Activated T-helper 1 cell treated with anti-CD3 and anti-CD28 coated beads, Interleukin-12 subunit alpha, Interleukin-12 subunit beta, Interleukin-2, Interleukin-4 antibody, amounts not matched to agents 30 ng/mL and 10 ng/mL and 1 ng/mL, durations not matched to agents 14 hours and 24 hours and 36 hours (primary cell): Measurements from ENCODE around the gene CYP2A7. TPM values are rescaled to one million over a fixed set of nuclear protein-coding genes. Genes with fewer than 3 reads are reported as not detected.
"Not testable (repeated sequence)": the region's sequence is repeated elsewhere in the genome, so short reads cannot be mapped to it uniquely, and the experiment has no call there.

Experiments
- DNase-seq: peaks from one replicate; pipeline ENCODE4 v3.0.0; 2021; ENCODE audit warnings: low spot score
- H3K27ac Mint-ChIP-seq: one replicate; pipeline ENCODE4 v1.8.0; 2021; ENCODE audit warnings: mild to moderate bottlenecking, mixed read lengths
- H3K27me3 Mint-ChIP-seq: one replicate; pipeline ENCODE4 v1.8.0; 2022; ENCODE audit warnings: mild to moderate bottlenecking, moderate library complexity, mixed read lengths; ENCODE audit not compliant: insufficient read depth
- H3K36me3 Mint-ChIP-seq: one replicate; pipeline ENCODE4 v1.8.0; 2021; ENCODE audit warnings: low read depth, mixed read lengths
- H3K4me1 Mint-ChIP-seq: one replicate; pipeline ENCODE4 v1.8.0; 2021; ENCODE audit warnings: low read depth, mixed read lengths
- H3K4me3 Mint-ChIP-seq: one replicate; pipeline ENCODE4 v1.8.0; 2021; ENCODE audit warnings: mild to moderate bottlenecking, moderate library complexity, mixed read lengths
- H3K9me3 Mint-ChIP-seq: one replicate; pipeline ENCODE4 v1.8.0; 2021; ENCODE audit warnings: mixed read lengths
- intact Hi-C: fragments of 100-400 bp; cut with micrococcal nuclease; formaldehyde crosslinking; loops from one replicate; pipeline ENCODE4 v1.15.1; 2024
- total RNA-seq: library from RNA; stranded (reverse); gene quantifications from 2 replicates; pipeline ENCODE4 v1.2.3, GENCODE V29; 2022

Gene CYP2A7
- total RNA-seq, result not detected in 2 replicates

GRCh38 chr19:40882062-40882461, at the start of gene CYP2A7:
Gene CYP2A7, minus strand, starts transcription at chr19:40882231. Its CDS starts 21 bp downstream, at chr19:40882210.
- peaks cover 27% of the 10 kb centered on the region for H3K27me3 Mint-ChIP-seq
- H3K4me1 Mint-ChIP-seq, H3K36me3 Mint-ChIP-seq, H3K27ac Mint-ChIP-seq, H3K9me3 Mint-ChIP-seq, H3K4me3 Mint-ChIP-seq, intact Hi-C loops, DNase-seq: not testable (repeated sequence)

- H3K4me1 Mint-ChIP-seq, H3K9me3 Mint-ChIP-seq, DNase-seq, H3K36me3 Mint-ChIP-seq, intact Hi-C loops, H3K27ac Mint-ChIP-seq, H3K27me3 Mint-ChIP-seq, H3K4me3 Mint-ChIP-seq: not testable (repeated sequence)
Measured at GRCh38 chr19:40930799-40931198, 48.8 kb upstream of the CYP2A7 start.

DNA sequence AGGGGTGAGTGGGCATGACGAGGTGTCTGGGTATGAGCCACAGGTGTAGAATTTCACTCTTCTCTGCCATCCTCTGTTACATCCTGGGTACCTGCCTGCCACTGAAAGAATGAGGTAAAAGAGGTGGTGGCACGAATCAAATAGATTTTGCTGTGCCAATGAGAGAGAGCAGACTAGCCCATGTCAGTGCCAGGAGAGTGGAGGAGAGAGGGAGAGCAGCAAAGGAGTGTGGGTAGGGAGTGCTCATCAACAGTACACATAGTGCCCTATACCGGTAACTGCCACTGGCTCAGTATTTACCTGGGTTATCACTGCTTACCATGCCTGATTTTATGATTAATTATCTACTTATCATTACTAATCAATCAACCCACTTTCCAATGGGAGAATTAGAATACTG, 47.9 kb upstream of the CYP2A7 start:
- intact Hi-C loops, H3K9me3 Mint-ChIP-seq, H3K36me3 Mint-ChIP-seq, DNase-seq, H3K4me3 Mint-ChIP-seq, H3K4me1 Mint-ChIP-seq, H3K27ac Mint-ChIP-seq, H3K27me3 Mint-ChIP-seq: not testable (repeated sequence)

- H3K27me3 Mint-ChIP-seq, result peaks cover 9% of the 10 kb centered on the region
- no peak overlapping the region for H3K4me3 Mint-ChIP-seq
- no peak for DNase-seq
- no peak overlapping the region for H3K27ac Mint-ChIP-seq
- no peaks in the 10 kb centered on the region for H3K9me3 Mint-ChIP-seq
- H3K36me3 Mint-ChIP-seq, result no peaks in the 10 kb centered on the region
- H3K4me1 Mint-ChIP-seq, result no peaks in the 10 kb centered on the region
- intact Hi-C loops, result no loop called here
Measured at GRCh38 chr19:40928850-40929249, 46.8 kb upstream of the CYP2A7 start.

GRCh38 chr19:40927567-40927966, 45.5 kb upstream of the CYP2A7 start:
- Mint-ChIP-seq H3K36me3 (no peaks in the 10 kb centered on the region), H3K27ac (no peak overlapping the region), H3K9me3 (no peaks in the 10 kb centered on the region), H3K4me1 (no peaks in the 10 kb centered on the region), H3K4me3 (no peak overlapping the region), H3K27me3 (peaks cover 7% of the 10 kb centered on the region)
- intact Hi-C loops, result no loop called here
- DNase-seq, result no peak

- DNase-seq, H3K27me3 Mint-ChIP-seq, H3K36me3 Mint-ChIP-seq, H3K4me1 Mint-ChIP-seq, H3K27ac Mint-ChIP-seq, H3K4me3 Mint-ChIP-seq, H3K9me3 Mint-ChIP-seq, intact Hi-C loops: not testable (repeated sequence)
Measured at GRCh38 chr19:40926276-40926675, 44.2 kb upstream of the CYP2A7 start.

- DNase-seq, result no peak
- Mint-ChIP-seq H3K4me3 (no peak overlapping the region), H3K27ac (no peak overlapping the region), H3K4me1 (no peaks in the 10 kb centered on the region), H3K9me3 (peaks cover 22% of the 10 kb centered on the region), H3K36me3 (no peaks in the 10 kb centered on the region), H3K27me3 (peaks cover 10% of the 10 kb centered on the region)
- intact Hi-C loops, result no loop called here
Measured at GRCh38 chr19:40923934-40924391, 41.9 kb upstream of the CYP2A7 start.

DNA sequence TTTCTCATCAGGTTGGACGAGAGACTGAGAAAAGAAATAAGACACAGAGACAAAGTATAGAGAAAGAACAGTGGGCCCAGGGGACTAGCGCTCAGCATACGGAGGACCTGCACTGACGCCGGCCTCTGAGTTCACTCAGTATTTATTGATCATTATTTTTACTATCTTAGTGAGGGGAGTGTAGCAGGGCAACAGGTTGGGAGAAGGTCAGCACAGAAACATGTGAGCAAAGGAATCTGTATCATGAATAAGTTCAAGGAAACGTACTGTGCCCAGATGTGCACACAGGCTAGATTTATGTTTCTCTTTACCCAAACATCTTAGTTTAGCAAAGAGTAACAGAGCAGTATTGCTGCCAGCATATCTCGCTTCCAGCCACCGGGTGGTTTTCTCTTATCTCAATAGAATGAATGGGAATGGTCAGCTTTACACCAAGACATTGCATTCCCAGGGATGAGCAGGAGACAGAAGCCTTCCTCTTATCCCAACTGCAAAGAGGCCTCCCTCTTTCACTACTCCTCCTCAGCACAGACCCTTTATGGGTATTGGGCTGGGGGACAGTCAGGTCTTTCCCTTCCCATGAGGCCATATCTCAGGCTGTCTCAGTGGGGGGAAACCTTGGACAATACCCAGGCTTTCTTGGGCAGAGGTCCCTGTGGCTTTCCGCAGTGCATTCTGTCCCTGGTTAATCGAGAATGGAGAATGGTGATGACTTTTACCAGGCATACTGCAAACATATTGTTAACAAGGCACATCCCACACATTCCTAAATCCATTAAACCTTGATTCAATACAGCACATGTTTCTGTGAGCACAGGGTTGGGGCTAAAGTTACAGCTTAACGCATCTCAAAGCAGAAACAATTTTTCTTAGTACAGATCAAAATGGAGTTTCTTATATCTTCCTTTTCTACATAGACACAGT, 40.5 kb upstream of the CYP2A7 start:
- intact Hi-C loops, DNase-seq, H3K4me3 Mint-ChIP-seq, H3K27me3 Mint-ChIP-seq, H3K4me1 Mint-ChIP-seq, H3K36me3 Mint-ChIP-seq, H3K27ac Mint-ChIP-seq: not testable (repeated sequence)
- peaks cover 22% of the 10 kb centered on the region for H3K9me3 Mint-ChIP-seq

DNA sequence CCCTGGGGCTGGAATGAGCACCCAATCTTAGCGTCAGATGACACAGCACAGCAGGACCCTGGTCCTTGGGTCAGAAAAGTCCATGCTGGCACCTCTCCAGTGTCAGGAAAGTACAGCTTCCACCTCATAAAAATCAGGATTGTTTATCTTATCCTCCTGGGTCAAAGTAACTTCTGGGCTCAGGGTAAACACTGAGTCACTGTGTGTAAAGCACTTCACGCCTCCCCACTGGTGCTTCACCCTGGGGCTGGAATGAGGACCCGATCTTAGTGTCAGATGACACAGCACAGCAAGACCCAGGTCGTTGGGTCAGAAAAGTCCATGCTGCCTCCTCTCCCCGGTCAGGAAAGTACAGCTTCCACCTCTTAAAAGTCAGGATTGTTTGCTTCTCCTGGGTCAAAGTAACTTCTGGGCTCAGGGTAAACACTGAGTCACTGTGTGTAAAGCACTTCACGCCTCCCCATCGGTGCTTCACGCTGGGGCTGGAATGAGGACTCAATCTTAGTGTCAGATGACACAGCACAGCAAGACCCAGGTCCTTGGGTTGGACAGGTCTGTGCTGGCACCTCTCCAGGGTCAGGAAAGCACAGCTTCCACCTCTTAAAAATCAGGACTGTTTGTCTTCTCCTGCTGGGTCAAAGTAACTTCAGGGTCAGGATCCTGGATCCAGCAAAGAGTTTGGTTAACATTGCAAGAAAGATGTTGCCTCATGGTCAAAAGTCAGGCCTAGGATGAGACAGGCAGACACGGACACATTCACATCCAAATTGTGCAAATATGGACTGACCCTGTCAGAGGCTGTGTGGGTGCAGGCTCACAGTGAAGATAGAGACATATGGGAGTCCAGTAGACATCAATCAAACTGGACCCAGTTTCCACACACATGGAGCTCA, 39.2 kb upstream of the CYP2A7 start:
- no peak overlapping the region for H3K27ac Mint-ChIP-seq
- H3K4me3 Mint-ChIP-seq, result no peak overlapping the region
- no peaks in the 10 kb centered on the region for H3K36me3 Mint-ChIP-seq

DNA sequence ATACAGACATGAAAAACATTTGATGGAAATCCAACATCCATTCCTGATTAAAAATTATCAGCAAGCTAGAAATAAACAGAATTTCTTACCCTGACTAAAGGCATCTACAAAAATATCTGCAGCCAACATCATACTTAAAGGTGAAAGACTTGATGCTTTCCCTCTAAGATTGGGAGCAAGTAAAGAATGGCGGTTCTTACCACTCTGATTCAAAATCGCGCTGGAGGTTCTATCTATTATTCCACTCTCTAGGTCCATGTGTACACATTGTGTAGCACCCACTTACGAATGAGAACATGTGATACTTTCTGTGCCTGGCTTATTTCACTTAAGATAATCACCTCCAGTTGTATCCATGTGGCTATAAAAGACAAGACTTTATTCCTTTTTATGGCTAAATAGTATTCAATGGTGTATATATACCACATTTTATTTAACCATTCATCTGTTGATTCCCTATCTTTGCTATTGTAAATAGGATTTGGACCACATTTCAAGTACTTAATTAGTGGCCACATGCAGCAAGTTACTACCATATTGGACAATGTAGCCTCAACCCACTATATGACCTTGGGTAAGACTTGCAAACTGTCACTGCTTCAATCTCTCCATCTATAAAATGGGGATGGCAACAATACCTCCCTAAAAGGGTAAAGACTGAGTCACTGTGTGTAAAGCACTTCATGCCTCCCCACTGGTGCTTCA, 38.4 kb upstream of the CYP2A7 start:
- DNase-seq, result no peak
- Mint-ChIP-seq H3K27ac (no peak overlapping the region), H3K9me3 (peaks cover 25% of the 10 kb centered on the region), H3K4me3 (no peak overlapping the region), H3K27me3 (peaks cover 8% of the 10 kb centered on the region), H3K4me1 (no peaks in the 10 kb centered on the region), H3K36me3 (no peaks in the 10 kb centered on the region)
- intact Hi-C loops, result no loop called here

More for the DNA sequence above, 39.2 kb upstream of the CYP2A7 start:
- intact Hi-C loops, result no loop called here
- DNase-seq, result no peak
- Mint-ChIP-seq H3K9me3 (peaks cover 25% of the 10 kb centered on the region), H3K27me3 (peaks cover 9% of the 10 kb centered on the region), H3K4me1 (no peaks in the 10 kb centered on the region)

- peaks cover 25% of the 10 kb centered on the region for H3K9me3 Mint-ChIP-seq
- DNase-seq, H3K27ac Mint-ChIP-seq, intact Hi-C loops, H3K4me3 Mint-ChIP-seq, H3K36me3 Mint-ChIP-seq, H3K4me1 Mint-ChIP-seq: not testable (repeated sequence)
- peaks cover 11% of the 10 kb centered on the region for H3K27me3 Mint-ChIP-seq
Measured at GRCh38 chr19:40919530-40920299, 37.7 kb upstream of the CYP2A7 start.

- H3K27me3 Mint-ChIP-seq, result peaks cover 21% of the 10 kb centered on the region
- DNase-seq, H3K4me1 Mint-ChIP-seq, H3K27ac Mint-ChIP-seq, H3K36me3 Mint-ChIP-seq, H3K4me3 Mint-ChIP-seq, intact Hi-C loops: not testable (repeated sequence)
- H3K9me3 Mint-ChIP-seq, result peaks cover 25% of the 10 kb centered on the region
Measured at GRCh38 chr19:40918303-40918702, 36.3 kb upstream of the CYP2A7 start.
